ENCODE data around the gene B3GALT4. TPM values are rescaled to one million over a fixed set of nuclear protein-coding genes. Genes with fewer than 3 reads are reported as not detected.
"Not testable (repeated sequence)": the region's sequence is repeated elsewhere in the genome, so short reads cannot be mapped to it uniquely, and the experiment has no call there.

The B3GALT4 gene
- total RNA-seq, 4 donors from 2014 or later, result 8.3 to 33.1 (median 28.5) TPM

DNA sequence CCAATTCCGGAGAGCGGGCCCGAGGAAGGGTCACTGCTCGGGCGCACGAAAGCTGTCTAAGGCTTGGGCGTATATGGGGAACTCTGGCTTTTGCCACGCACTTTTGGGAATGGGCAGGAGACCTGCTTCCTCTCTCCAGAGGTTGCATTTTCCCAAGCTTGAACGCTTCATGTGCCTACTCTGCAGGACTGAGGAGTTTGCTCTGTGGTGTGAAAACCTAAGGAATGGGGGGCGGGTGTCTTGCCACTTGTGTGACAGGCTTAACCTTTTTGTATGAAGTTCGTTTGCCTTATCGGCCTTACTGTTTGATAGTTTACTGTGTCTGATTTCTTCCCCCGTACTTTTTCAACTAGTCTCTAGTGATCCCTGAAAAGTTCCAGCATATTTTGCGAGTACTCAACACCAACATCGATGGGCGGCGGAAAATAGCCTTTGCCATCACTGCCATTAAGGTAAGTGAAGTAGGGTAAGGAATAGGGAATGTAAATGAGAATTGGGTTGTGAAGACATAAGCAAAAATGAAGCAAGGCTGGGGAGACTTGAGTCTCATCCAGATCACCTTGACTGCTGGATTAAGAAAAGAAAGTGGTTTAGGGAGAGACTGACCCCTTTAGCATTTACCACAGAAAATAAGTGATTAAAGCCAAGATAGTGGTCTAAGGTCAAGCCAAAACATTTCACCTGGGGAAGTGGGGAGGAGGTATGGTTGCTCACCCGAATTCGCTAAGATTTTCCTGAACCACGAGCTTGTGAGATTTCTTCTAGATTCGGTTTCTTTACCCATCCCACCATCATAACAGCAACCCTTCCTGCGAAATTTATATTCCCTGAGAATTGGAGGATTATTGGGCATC is 4.4 kb upstream of the B3GALT4 start:
- no peak for DNase-seq
- peaks cover 0 to 58% (median 19%) of the 10 kb centered on the region in 4 donors for H3K4me1 ChIP-seq
- H3K36me3 ChIP-seq, result peaks cover 0 to 46% (median 0%) of the 10 kb centered on the region in 3 donors

DNA sequence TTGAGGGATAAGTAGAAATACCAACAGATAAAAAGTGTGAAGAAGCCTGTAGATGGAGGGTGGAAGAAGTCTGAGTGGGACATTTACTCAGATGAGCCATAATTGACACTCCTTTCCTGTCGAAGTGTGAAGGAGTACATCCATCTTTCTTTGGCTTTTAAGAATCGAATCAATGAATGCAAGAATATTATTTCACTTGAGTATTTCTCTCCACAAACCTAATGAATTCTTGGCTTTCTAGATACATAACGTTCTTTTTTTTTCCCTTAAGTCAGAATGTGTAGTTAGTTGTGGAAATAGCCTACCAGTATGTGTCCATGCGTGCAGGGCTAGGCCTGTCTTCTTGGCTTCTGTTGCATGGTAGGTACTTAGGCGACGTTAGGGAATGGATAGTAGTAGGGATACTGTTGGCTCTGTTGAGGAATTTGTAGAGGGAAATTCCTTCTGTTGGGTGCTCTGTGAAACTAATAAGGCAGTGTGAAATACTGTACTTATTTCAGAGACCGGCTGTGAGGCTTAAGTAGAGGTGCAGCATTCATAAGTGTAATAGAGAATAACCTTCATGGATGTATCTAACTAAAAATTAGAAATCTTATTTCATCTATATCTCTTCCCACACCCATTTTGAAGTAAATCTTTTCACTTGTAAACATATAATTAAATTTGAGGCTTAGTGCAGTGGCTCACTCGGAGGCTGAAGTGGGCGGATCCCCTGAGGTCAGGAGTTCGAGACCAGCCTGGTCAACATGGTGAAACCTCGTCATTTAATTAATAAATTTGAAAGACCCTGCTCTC is 3.6 kb upstream of the B3GALT4 start:
- H3K9me3 ChIP-seq, result no peaks in the 10 kb centered on the region
- peaks cover 0 to 38% (median 0%) of the 10 kb centered on the region in 3 donors for H3K36me3 ChIP-seq
- no peak for TF ChIP-seq POLR2A (IDR thresholded peaks at IDR 0.05)
- TF ChIP-seq, protein P1, sequence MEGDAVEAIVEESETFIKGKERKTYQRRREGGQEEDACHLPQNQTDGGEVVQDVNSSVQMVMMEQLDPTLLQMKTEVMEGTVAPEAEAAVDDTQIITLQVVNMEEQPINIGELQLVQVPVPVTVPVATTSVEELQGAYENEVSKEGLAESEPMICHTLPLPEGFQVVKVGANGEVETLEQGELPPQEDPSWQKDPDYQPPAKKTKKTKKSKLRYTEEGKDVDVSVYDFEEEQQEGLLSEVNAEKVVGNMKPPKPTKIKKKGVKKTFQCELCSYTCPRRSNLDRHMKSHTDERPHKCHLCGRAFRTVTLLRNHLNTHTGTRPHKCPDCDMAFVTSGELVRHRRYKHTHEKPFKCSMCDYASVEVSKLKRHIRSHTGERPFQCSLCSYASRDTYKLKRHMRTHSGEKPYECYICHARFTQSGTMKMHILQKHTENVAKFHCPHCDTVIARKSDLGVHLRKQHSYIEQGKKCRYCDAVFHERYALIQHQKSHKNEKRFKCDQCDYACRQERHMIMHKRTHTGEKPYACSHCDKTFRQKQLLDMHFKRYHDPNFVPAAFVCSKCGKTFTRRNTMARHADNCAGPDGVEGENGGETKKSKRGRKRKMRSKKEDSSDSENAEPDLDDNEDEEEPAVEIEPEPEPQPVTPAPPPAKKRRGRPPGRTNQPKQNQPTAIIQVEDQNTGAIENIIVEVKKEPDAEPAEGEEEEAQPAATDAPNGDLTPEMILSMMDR (IDR thresholded peaks at IDR 0.05), result no peak
- no peaks in the 10 kb centered on the region for H3K27me3 ChIP-seq
- no peak for DNase-seq
- peak overlapping the region in 3 of 4 donors; percentile 69 to 77 (median 70) for H3K4me3 ChIP-seq
- peaks cover 0 to 66% (median 20%) of the 10 kb centered on the region in 4 donors for H3K4me1 ChIP-seq
- peak overlapping the region in 3 of 4 donors; percentile 83 to 95 (median 90) for H3K27ac ChIP-seq

More for the DNA sequence above, 4.4 kb upstream of the B3GALT4 start:
- Histone ChIP-seq H3K9me3 (no peaks in the 10 kb centered on the region), H3K27me3 (no peaks in the 10 kb centered on the region), H3K4me3 (peak overlapping the region; percentile 65 to 77 (median 70)), H3K27ac (peak overlapping the region; percentile 83 to 95 (median 90))
- TF ChIP-seq, protein P1 (IDR thresholded peaks at IDR 0.05), result no peak
- TF ChIP-seq POLR2A (IDR thresholded peaks at IDR 0.05), result peak in 1 of 2 donors; percentile 5

DNA sequence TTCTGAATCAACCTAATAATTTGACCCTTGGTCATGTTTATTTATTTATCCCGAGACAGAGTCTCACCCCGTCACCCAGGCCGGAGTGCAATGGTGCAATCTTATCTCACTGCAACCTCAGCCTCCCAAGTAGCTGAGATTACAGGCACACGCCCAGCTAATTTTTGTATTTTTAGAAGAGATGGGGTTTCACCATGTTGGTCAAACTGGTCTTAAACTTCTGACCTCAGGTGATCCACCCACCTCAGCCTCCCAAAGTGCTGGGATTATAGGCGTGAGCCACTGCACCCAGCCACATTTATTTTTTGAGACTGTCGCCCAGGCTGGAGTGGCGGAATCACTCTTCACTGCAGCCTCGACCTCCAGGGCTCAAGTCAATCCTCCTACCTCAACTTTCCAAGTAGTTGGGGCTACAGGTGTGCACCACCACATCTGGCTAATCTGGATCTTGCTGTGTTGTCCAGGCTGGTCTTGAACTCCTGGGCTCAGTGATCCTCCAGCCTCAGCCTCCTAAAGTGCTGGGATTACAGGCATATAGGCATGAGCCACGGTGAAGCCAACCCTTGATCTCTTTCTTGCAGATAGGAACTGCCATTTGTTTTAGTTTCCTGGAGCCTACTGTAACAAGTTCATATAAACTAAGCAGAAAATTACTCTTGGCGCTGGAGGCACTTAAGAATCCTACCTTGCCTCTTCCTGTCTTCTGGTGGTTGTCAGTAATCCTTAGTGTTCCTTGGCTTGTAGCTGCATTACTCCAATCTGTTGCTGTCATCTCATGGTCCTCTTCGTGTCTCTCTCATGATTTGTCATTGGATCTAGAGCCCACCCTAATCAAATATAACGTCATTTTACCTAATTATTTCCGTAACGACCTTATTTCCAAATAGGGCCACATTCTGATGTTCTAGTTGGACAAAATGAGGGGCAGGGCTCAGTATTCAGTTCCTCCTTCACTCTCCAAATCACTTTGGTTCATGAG is 2.7 kb upstream of the B3GALT4 start:
- H3K27me3 ChIP-seq, result no peaks in the 10 kb centered on the region
- peak overlapping the region in 1 of 4 donors; percentile 38 for H3K27ac ChIP-seq
- peaks cover 0 to 71% (median 21%) of the 10 kb centered on the region in 4 donors for H3K4me1 ChIP-seq
- peaks cover 0 to 32% (median 0%) of the 10 kb centered on the region in 3 donors for H3K36me3 ChIP-seq
- no peaks in the 10 kb centered on the region for H3K9me3 ChIP-seq
- no peak for TF ChIP-seq POLR2A (IDR thresholded peaks at IDR 0.05)
- TF ChIP-seq, protein P1 (IDR thresholded peaks at IDR 0.05), result no peak
- peak overlapping the region in 1 of 4 donors; percentile 2 for H3K4me3 ChIP-seq
- DNase-seq, result no peak

DNA sequence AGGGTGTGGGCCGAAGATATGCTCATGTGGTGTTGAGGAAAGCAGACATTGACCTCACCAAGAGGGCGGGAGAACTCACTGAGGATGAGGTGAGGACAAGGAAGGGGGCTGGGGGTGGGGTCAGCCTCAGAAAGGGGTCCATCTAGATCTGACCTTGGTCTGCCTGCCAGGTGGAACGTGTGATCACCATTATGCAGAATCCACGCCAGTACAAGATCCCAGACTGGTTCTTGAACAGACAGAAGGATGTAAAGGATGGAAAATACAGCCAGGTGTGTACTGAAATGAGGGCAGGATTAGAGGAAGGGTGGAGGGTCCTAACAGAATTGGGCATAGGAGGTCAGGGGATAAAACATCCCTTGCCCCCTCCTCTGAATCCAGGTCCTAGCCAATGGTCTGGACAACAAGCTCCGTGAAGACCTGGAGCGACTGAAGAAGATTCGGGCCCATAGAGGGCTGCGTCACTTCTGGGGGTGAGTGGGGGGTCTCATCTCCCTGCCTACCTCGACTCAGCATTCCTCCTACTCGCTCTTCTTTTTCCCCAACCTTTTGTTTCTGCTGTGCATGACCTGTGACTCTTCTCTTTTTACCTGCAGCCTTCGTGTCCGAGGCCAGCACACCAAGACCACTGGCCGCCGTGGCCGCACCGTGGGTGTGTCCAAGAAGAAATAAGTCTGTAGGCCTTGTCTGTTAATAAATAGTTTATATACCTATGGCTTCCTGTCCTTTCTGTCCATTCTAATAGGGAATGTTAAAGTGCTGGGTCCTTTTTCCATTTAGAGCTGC is 935 bp upstream of the B3GALT4 start:
- not testable (repeated sequence) for DNase-seq
- Histone ChIP-seq H3K27ac (peak overlapping the region; percentile 88 to 97 (median 90)), H3K4me3 (peak overlapping the region in 2 of 4 donors; percentile 66 to 84)

DNA sequence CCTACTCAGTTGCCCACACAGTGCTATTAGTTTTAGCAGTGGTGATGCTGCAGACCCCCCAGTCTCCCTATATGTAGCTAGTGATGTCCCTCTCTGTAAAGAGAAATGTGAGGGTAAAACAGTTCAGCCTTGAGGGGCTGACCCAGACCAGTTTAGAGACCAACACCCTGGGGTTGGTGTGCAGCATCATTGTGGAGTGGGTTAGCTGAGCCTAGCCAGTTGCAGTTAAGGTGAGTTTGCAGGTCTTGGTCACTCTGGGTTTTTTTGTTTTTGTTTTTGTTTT is 401 bp upstream of the B3GALT4 start:
- Histone ChIP-seq H3K9me3 (no peaks in the 10 kb centered on the region), H3K4me1 (peaks cover 0 to 56% (median 21%) of the 10 kb centered on the region in 4 donors), H3K36me3 (peaks cover 0 to 40% (median 0%) of the 10 kb centered on the region in 3 donors), H3K4me3 (peak overlapping the region; percentile 66 to 84 (median 71)), H3K27ac (peak overlapping the region; percentile 88 to 97 (median 90)), H3K27me3 (no peaks in the 10 kb centered on the region)
- DNase-seq, result no peak
- TF ChIP-seq POLR2A (IDR thresholded peaks at IDR 0.05), result no peak
- TF ChIP-seq, protein P1 (IDR thresholded peaks at IDR 0.05), result no peak

More for the DNA sequence above, 935 bp upstream of the B3GALT4 start:
- H3K36me3 ChIP-seq, result peaks cover 0 to 40% (median 0%) of the 10 kb centered on the region in 3 donors
- H3K9me3 ChIP-seq, H3K27me3 ChIP-seq: not testable (repeated sequence)
- H3K4me1 ChIP-seq, result peaks cover 0 to 57% (median 21%) of the 10 kb centered on the region in 4 donors

Measured in Peyer's patch (tissue), 4 donors.